ENCODE results near the gene APBA1.

APBA1 gene

GRCh38 chr9:69497816-69498215 lies 174.4 kb downstream of the APBA1 start:
- in situ Hi-C loops (cut with MboI; ENCODE audit: low sequenced_read_pairs, unreplicated experiment), result no loop called here
- no peak for TF ChIP-seq CTCF (IDR thresholded peaks at IDR 0.05; ENCODE audit: borderline replicate concordance, control extremely low read depth, extremely low read depth, insufficient read depth, missing control alignments)
- no peak for DNase-seq (ENCODE audit: low spot score)

GRCh38 chr9:69496846-69497450 lies 175.2 kb downstream of the APBA1 start:
- in situ Hi-C loops (cut with MboI; ENCODE audit: low sequenced_read_pairs, unreplicated experiment), result no loop called here
- no peak for DNase-seq (ENCODE audit: low spot score)
- TF ChIP-seq CTCF (IDR thresholded peaks at IDR 0.05; ENCODE audit: borderline replicate concordance, control extremely low read depth, extremely low read depth, insufficient read depth, missing control alignments), result no peak

GRCh38 chr9:69495296-69495695 lies 176.9 kb downstream of the APBA1 start:
- no peak for TF ChIP-seq CTCF (IDR thresholded peaks at IDR 0.05; ENCODE audit: borderline replicate concordance, control extremely low read depth, extremely low read depth, insufficient read depth, missing control alignments)
- no peak for DNase-seq (ENCODE audit: low spot score)
- in situ Hi-C loops (cut with MboI; ENCODE audit: low sequenced_read_pairs, unreplicated experiment), result no loop called here

GRCh38 chr9:69494763-69495162 lies 177.4 kb downstream of the APBA1 start:
- in situ Hi-C loops (cut with MboI; ENCODE audit: low sequenced_read_pairs, unreplicated experiment), result no loop called here
- no peak for TF ChIP-seq CTCF (IDR thresholded peaks at IDR 0.05; ENCODE audit: borderline replicate concordance, control extremely low read depth, extremely low read depth, insufficient read depth, missing control alignments)
- DNase-seq (ENCODE audit: low spot score), result no peak

- no peak for DNase-seq (ENCODE audit: low spot score)
- TF ChIP-seq CTCF (IDR thresholded peaks at IDR 0.05; ENCODE audit: borderline replicate concordance, control extremely low read depth, extremely low read depth, insufficient read depth, missing control alignments), result no peak
- in situ Hi-C loops (cut with MboI; ENCODE audit: low sequenced_read_pairs, unreplicated experiment), result no loop called here
These were observed 178.0 kb downstream of the APBA1 start for GRCh38 chr9:69494208-69494607.

GRCh38 chr9:69486498-69486897 lies 185.7 kb downstream of the APBA1 start:
- in situ Hi-C loops (cut with MboI; ENCODE audit: low sequenced_read_pairs, unreplicated experiment), result no loop called here
- DNase-seq (ENCODE audit: low spot score), result no peak
- no peak for TF ChIP-seq CTCF (IDR thresholded peaks at IDR 0.05; ENCODE audit: borderline replicate concordance, control extremely low read depth, extremely low read depth, insufficient read depth, missing control alignments)

Measured in GM13976 (cell line).